Panc1 (cell line): ENCODE results near the gene ALG1. TPM values are rescaled to one million over a fixed set of nuclear protein-coding genes. Genes with fewer than 3 reads are reported as not detected.
"Not testable (repeated sequence)": the region's sequence is repeated elsewhere in the genome, so short reads cannot be mapped to it uniquely, and the experiment has no call there.

Experiments used
- ATAC-seq: fragments of 200-7000 bp; cut with Tn5 transposase; 2 replicates; pipeline ENCODE4 v1.9.1; 2020; ENCODE audit warnings: mild to moderate bottlenecking, moderate library complexity
- BruUV-seq: library from RNA; stranded (reverse); fragments of 400-500 nt; replicated peaks from 2 replicates; lab custom pipeline; 2021; lab: Mats Ljungman, UMichigan
- CTCF ChIA-PET: fragments of 300-600 bp; sonication (Branson Sonifier 250); formaldehyde crosslinking; loops from one replicate; lab custom pipeline; 2022; ENCODE audit warnings: antibody characterized with exemption; lab: Charles Lee
- POLR2A ChIA-PET: fragments of 300-600 bp; sonication (Branson Sonifier 250); formaldehyde crosslinking; loops from one replicate; lab custom pipeline; 2022; ENCODE audit warnings: antibody characterized with exemption; lab: Charles Lee
- DNase-seq: peaks from one replicate; pipeline ENCODE4 v3.0.0-alpha.2; 2010; ENCODE audit warnings: low read depth, low spot score
- H3K27ac ChIP-seq: 2 replicates; pipeline ENCODE4 v1.5.1; 2011; ENCODE audit warnings: mild to moderate bottlenecking, low read length, inconsistent platforms
- H3K27me3 ChIP-seq: fragments of 200-500 bp; sonication (Bioruptor generic); 2 replicates; pipeline ENCODE4 v1.6.0; 2014; ENCODE audit warnings: low read length, inconsistent platforms; ENCODE audit not compliant: control insufficient read depth, insufficient read depth
- H3K36me3 ChIP-seq: fragments of 200-500 bp; sonication (Bioruptor generic); 2 replicates; pipeline ENCODE4 v1.5.1; 2014; ENCODE audit warnings: inconsistent platforms, mild to moderate bottlenecking, low read length, moderate library complexity; ENCODE audit not compliant: control insufficient read depth, insufficient read depth
- H3K4me1 ChIP-seq: 2 replicates; pipeline ENCODE4 v1.5.1; 2011; ENCODE audit warnings: inconsistent platforms, mild to moderate bottlenecking, low read length, moderate library complexity; ENCODE audit not compliant: control insufficient read depth, insufficient read depth
- H3K4me3 ChIP-seq, 2 experiments: 2 replicates each; pipeline ENCODE4 v1.5.1; 2011 to 2012; ENCODE audit warnings: low read depth in 2 of 2, low read length in 2 of 2, mild to moderate bottlenecking in 2 of 2, inconsistent platforms in 1 of 2, moderate library complexity in 1 of 2
- H3K9me3 ChIP-seq: fragments of 200-500 bp; sonication (Bioruptor generic); 2 replicates; pipeline ENCODE4 v1.5.1; 2014; ENCODE audit warnings: low read depth, mild to moderate bottlenecking, inconsistent platforms, low read length, moderate library complexity; ENCODE audit not compliant: control insufficient read depth, insufficient read depth
- POLR2AphosphoS5 ChIP-seq: IDR thresholded peaks from 2 replicates; pipeline ENCODE4 v1.6.1; 2012; ENCODE audit warnings: mild to moderate bottlenecking, low read depth, low read length, moderate library complexity
- SIN3A ChIP-seq: IDR thresholded peaks from 2 replicates; pipeline ENCODE4 v1.6.1; 2012; ENCODE audit warnings: low read depth, mild to moderate bottlenecking, low read length, moderate library complexity, borderline replicate concordance; ENCODE audit not compliant: insufficient read depth
- TCF7L2 ChIP-seq: IDR thresholded peaks from 2 replicates; pipeline ENCODE4 v1.6.1; 2011; ENCODE audit warnings: mild to moderate bottlenecking, low read depth, low read length, inconsistent platforms
- in situ Hi-C: cut with HindIII; loops from 2 replicates; pipeline ENCODE4 v1.10.0; 2016; ENCODE audit warnings: low sequenced_read_pairs, low pct_unique_long_range_greater_than_20kb
- intact Hi-C: fragments of 100-400 bp; cut with micrococcal nuclease; formaldehyde crosslinking; loops from one replicate; pipeline ENCODE4 v1.10.0; 2022; ENCODE audit not compliant: unreplicated experiment
- total RNA-seq: library from RNA; stranded (reverse); gene quantifications from one replicate; pipeline ENCODE4 v1.2.1, GENCODE V29; 2021; ENCODE audit not compliant: unreplicated experiment
- TF ChIP-seq, protein P1 (sequence below), 2 experiments: IDR thresholded peaks; 2 replicates each; pipeline ENCODE4 v1.6.1; 2011 to 2012; ENCODE audit warnings: low read depth in 2 of 2, control low read depth in 1 of 2, low read length in 1 of 2, mild to moderate bottlenecking in 1 of 2, moderate library complexity in 1 of 2; ENCODE audit not compliant: insufficient read depth in 1 of 2
- TF ChIP-seq, protein P2 (sequence below): fragments of 450-650 bp; IDR thresholded peaks from 2 replicates; pipeline ENCODE4 v1.5.1; 2017; ENCODE audit warnings: mild to moderate bottlenecking

ALG1 gene
- total RNA-seq, 1 experiment from 2014 or later: 46.6 TPM

DNA sequence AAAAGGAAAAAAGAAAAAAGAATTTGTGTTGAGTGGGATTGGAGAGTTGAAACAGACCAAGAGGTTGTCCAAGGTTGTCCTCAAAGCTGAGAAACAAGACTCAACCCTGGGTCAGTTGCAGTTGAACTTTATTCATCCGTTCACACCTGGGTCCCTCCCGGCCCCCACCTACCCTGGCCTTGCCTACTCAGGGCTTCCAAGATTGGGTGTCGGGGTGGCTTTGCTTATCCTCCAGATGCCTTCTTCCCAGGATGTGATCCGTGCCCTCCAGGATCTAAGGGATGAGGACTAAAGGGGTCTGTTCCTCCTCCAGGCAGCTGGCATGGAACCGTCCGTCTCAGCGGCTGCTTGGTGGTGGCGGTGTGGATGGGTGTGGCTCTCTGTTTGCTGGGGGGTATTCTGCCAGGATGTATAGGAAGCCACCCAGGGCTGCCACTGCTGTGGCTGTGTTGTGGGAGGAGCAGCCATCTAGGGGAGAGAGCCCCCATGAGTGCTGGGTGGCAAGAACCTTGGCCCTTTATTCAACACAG, 27.6 kb upstream of the ALG1 start:
- ChIA-PET CTCF (no interaction called here), POLR2A (no interaction called here)
- no peaks in the 10 kb centered on the region for H3K9me3 ChIP-seq
- intact Hi-C loops: no loop called here
- H3K4me3 ChIP-seq: no peak overlapping the region
- H3K4me1 ChIP-seq: no peaks in the 10 kb centered on the region
- TF ChIP-seq, protein P1, sequence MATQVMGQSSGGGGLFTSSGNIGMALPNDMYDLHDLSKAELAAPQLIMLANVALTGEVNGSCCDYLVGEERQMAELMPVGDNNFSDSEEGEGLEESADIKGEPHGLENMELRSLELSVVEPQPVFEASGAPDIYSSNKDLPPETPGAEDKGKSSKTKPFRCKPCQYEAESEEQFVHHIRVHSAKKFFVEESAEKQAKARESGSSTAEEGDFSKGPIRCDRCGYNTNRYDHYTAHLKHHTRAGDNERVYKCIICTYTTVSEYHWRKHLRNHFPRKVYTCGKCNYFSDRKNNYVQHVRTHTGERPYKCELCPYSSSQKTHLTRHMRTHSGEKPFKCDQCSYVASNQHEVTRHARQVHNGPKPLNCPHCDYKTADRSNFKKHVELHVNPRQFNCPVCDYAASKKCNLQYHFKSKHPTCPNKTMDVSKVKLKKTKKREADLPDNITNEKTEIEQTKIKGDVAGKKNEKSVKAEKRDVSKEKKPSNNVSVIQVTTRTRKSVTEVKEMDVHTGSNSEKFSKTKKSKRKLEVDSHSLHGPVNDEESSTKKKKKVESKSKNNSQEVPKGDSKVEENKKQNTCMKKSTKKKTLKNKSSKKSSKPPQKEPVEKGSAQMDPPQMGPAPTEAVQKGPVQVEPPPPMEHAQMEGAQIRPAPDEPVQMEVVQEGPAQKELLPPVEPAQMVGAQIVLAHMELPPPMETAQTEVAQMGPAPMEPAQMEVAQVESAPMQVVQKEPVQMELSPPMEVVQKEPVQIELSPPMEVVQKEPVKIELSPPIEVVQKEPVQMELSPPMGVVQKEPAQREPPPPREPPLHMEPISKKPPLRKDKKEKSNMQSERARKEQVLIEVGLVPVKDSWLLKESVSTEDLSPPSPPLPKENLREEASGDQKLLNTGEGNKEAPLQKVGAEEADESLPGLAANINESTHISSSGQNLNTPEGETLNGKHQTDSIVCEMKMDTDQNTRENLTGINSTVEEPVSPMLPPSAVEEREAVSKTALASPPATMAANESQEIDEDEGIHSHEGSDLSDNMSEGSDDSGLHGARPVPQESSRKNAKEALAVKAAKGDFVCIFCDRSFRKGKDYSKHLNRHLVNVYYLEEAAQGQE (IDR thresholded peaks at IDR 0.05; ENCODE audit: insufficient read depth in 1 of 2, low read depth in 2 of 2, low read length in 1 of 2): no peak
- TF ChIP-seq, protein P2, sequence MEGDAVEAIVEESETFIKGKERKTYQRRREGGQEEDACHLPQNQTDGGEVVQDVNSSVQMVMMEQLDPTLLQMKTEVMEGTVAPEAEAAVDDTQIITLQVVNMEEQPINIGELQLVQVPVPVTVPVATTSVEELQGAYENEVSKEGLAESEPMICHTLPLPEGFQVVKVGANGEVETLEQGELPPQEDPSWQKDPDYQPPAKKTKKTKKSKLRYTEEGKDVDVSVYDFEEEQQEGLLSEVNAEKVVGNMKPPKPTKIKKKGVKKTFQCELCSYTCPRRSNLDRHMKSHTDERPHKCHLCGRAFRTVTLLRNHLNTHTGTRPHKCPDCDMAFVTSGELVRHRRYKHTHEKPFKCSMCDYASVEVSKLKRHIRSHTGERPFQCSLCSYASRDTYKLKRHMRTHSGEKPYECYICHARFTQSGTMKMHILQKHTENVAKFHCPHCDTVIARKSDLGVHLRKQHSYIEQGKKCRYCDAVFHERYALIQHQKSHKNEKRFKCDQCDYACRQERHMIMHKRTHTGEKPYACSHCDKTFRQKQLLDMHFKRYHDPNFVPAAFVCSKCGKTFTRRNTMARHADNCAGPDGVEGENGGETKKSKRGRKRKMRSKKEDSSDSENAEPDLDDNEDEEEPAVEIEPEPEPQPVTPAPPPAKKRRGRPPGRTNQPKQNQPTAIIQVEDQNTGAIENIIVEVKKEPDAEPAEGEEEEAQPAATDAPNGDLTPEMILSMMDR: no peak
- TF ChIP-seq SIN3A (no peak), POLR2AphosphoS5 (no peak)
- in situ Hi-C loops: no loop called here
- ATAC-seq (no peak), DNase-seq (no peak)
- no peak overlapping the region for H3K27ac ChIP-seq
- no TSS peak for BruUV-seq
- H3K36me3 ChIP-seq: no peaks in the 10 kb centered on the region
- H3K27me3 ChIP-seq: peaks cover 7% of the 10 kb centered on the region; the same call in 1 of the 2 replicates

DNA sequence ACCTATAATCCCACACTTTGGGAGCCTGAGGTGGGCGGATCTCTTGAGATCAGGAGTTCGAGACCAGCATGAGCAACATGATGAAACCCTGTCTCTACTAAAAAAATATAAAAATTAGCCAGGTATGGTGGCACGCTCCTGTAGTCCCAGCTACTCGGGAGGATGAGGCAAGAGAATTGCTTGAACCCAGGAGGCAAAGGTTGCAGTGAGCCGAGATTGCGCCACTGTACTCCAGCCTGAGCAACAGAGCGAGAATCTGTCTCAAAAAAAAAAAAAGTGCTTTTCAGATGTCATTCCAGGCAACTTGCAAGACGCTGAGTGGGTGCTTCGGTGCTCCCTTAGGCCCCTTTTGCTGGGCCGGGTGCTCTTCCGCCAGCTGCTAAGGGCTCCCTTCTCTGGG, 27.1 kb upstream of the ALG1 start:
- H3K9me3 ChIP-seq, H3K4me1 ChIP-seq, POLR2A ChIA-PET, DNase-seq, H3K4me3 ChIP-seq, CTCF ChIA-PET, intact Hi-C loops, ATAC-seq, BruUV-seq, H3K36me3 ChIP-seq, in situ Hi-C loops, H3K27ac ChIP-seq: not testable (repeated sequence)
- peaks cover 10% of the 10 kb centered on the region; the same call in 1 of the 2 replicates for H3K27me3 ChIP-seq

GRCh38 chr16:5045499-5046115, 26.0 kb upstream of the ALG1 start:
- in situ Hi-C loops: no loop called here
- Histone ChIP-seq H3K27me3 (peaks cover 13% of the 10 kb centered on the region), H3K9me3 (no peaks in the 10 kb centered on the region), H3K36me3 (no peaks in the 10 kb centered on the region), H3K27ac (no peak overlapping the region), H3K4me1 (no peaks in the 10 kb centered on the region), H3K4me3 (no peak overlapping the region)
- intact Hi-C loops: no loop called here
- BruUV-seq: no TSS peak
- no peak for DNase-seq
- no peak for TF ChIP-seq SIN3A
- TF ChIP-seq POLR2AphosphoS5: no peak
- no peak for TF ChIP-seq TCF7L2
- TF ChIP-seq, protein P2: no peak
- TF ChIP-seq, protein P1 (IDR thresholded peaks at IDR 0.05; ENCODE audit: insufficient read depth in 1 of 2, low read depth in 2 of 2, low read length in 1 of 2): no peak
- no peak for ATAC-seq
- ChIA-PET POLR2A (no interaction called here), CTCF (no interaction called here)
